Measurements from ENCODE around the gene INHBC. TPM values are rescaled to one million over a fixed set of nuclear protein-coding genes. Genes with fewer than 3 reads are reported as not detected.

Gene INHBC
- polyA plus RNA-seq, 1 of the 3 experiments (the other 2 are of a cell fraction) = 0.08 TPM

DNA sequence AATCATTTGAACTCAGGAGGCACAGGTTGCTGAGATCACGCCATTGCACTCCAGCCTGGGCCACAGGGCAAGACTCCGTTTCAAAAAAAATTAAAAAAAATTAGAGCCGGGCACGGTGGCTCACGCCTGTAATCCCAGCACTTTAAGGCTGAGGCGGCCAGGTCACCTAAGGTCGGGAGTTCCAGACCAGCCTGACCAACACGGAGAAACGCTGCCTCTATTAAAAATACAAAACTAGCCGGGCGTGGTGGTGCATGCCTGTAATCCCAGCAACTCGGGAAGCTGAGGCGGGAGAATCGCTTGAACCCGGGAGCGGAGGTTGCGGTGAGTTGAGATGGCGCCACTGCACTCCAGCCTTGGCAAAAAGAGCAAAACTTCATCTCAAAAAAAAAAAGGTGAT lies 39.5 kb upstream of the INHBC start:
- TF ChIP-seq TAF1 (IDR thresholded peaks at IDR 0.05; ENCODE audit: borderline replicate concordance, low read depth, low read length) = no peak
- TF ChIP-seq, protein P1, sequence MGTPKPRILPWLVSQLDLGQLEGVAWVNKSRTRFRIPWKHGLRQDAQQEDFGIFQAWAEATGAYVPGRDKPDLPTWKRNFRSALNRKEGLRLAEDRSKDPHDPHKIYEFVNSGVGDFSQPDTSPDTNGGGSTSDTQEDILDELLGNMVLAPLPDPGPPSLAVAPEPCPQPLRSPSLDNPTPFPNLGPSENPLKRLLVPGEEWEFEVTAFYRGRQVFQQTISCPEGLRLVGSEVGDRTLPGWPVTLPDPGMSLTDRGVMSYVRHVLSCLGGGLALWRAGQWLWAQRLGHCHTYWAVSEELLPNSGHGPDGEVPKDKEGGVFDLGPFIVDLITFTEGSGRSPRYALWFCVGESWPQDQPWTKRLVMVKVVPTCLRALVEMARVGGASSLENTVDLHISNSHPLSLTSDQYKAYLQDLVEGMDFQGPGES (IDR thresholded peaks at IDR 0.05; ENCODE audit: low read depth, low read length) = no peak
- no peak for TF ChIP-seq JUND (IDR thresholded peaks at IDR 0.05)
- no peak for TF ChIP-seq GABPA (IDR thresholded peaks at IDR 0.05; ENCODE audit: low read depth)
- no peak for TF ChIP-seq MXI1 (IDR thresholded peaks at IDR 0.05; ENCODE audit: low read depth, low read length)
- TF ChIP-seq YY1 (IDR thresholded peaks at IDR 0.05; ENCODE audit: low read depth) = no peak
- TF ChIP-seq TCF12 (IDR thresholded peaks at IDR 0.05) = no peak
- TF ChIP-seq, protein P2, sequence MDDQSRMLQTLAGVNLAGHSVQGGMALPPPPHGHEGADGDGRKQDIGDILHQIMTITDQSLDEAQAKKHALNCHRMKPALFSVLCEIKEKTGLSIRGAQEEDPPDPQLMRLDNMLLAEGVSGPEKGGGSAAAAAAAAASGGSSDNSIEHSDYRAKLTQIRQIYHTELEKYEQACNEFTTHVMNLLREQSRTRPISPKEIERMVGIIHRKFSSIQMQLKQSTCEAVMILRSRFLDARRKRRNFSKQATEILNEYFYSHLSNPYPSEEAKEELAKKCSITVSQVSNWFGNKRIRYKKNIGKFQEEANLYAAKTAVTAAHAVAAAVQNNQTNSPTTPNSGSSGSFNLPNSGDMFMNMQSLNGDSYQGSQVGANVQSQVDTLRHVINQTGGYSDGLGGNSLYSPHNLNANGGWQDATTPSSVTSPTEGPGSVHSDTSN (IDR thresholded peaks at IDR 0.05) = no peak
- TF ChIP-seq, protein P3, sequence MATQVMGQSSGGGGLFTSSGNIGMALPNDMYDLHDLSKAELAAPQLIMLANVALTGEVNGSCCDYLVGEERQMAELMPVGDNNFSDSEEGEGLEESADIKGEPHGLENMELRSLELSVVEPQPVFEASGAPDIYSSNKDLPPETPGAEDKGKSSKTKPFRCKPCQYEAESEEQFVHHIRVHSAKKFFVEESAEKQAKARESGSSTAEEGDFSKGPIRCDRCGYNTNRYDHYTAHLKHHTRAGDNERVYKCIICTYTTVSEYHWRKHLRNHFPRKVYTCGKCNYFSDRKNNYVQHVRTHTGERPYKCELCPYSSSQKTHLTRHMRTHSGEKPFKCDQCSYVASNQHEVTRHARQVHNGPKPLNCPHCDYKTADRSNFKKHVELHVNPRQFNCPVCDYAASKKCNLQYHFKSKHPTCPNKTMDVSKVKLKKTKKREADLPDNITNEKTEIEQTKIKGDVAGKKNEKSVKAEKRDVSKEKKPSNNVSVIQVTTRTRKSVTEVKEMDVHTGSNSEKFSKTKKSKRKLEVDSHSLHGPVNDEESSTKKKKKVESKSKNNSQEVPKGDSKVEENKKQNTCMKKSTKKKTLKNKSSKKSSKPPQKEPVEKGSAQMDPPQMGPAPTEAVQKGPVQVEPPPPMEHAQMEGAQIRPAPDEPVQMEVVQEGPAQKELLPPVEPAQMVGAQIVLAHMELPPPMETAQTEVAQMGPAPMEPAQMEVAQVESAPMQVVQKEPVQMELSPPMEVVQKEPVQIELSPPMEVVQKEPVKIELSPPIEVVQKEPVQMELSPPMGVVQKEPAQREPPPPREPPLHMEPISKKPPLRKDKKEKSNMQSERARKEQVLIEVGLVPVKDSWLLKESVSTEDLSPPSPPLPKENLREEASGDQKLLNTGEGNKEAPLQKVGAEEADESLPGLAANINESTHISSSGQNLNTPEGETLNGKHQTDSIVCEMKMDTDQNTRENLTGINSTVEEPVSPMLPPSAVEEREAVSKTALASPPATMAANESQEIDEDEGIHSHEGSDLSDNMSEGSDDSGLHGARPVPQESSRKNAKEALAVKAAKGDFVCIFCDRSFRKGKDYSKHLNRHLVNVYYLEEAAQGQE (IDR thresholded peaks at IDR 0.05; ENCODE audit: low read depth, low read length) = no peak
- no peak for TF ChIP-seq SIN3A (IDR thresholded peaks at IDR 0.05; ENCODE audit: borderline replicate concordance, low read depth, low read length)
- TF ChIP-seq RFX5 (IDR thresholded peaks at IDR 0.05; ENCODE audit: low read length) = no peak
- no peak for TF ChIP-seq POLR2AphosphoS5 (IDR thresholded peaks at IDR 0.05; ENCODE audit: low read depth, low read length)
- no peak for TF ChIP-seq RXRA (IDR thresholded peaks at IDR 0.05; ENCODE audit: borderline replicate concordance, low read depth)
- CTCF ChIA-PET = interaction anchor here (1.0 kb wide), 1 partner anchor 57 kb away, joined by 4 read pairs; no protein-coding TSS in a partner anchor
- 97% methylated on average over 18 of the region's 18 CpGs for WGBS (ENCODE audit: low lambda C conversion rate)

More for the DNA sequence above, 39.5 kb upstream of the INHBC start:
- H3K79me2 ChIP-seq (ENCODE audit: insufficient read depth) = peaks cover 16% of the 10 kb centered on the region
- POLR2A ChIA-PET = interaction anchor here (0.7 kb wide), 1 partner anchor 8 kb away, joined by 3 read pairs; no protein-coding TSS in a partner anchor
- H3F3A ChIP-seq (replicated peaks; ENCODE audit: insufficient read depth) = peaks cover 8% of the 10 kb centered on the region
- H3K4me2 ChIP-seq = no peak overlapping the region
- no peak overlapping the region for H3K4me3 ChIP-seq (ENCODE audit: low read depth in 2 of 2, low read length in 1 of 2)
- H4K20me1 ChIP-seq (ENCODE audit: insufficient read depth) = no peaks in the 10 kb centered on the region
- no peak overlapping the region for H3K9ac ChIP-seq
- H3K9me2 ChIP-seq = no peaks in the 10 kb centered on the region
- no peaks in the 10 kb centered on the region for H3K9me3 ChIP-seq
- H3K27ac ChIP-seq (ENCODE audit: low read depth in 2 of 2, low read length in 1 of 2) = no peak overlapping the region
- peaks cover 0 to 3% of the 10 kb centered on the region in 2 experiments; a peak in 1 of 4 replicates for H3K4me1 ChIP-seq (ENCODE audit: control insufficient read depth in 1 of 2, insufficient read depth in 2 of 2, low read depth in 1 of 2, low read length in 1 of 2)
- no peaks in the 10 kb centered on the region for H3K27me3 ChIP-seq (ENCODE audit: insufficient read depth)
- peaks cover 0 to 22% of the 10 kb centered on the region in 2 experiments for H3K36me3 ChIP-seq (replicated peaks in 1 of 2; ENCODE audit: control insufficient read depth in 1 of 2, insufficient read depth in 2 of 2, low read length in 1 of 2)
- no peak overlapping the region for H2AFZ ChIP-seq (ENCODE audit: low read depth)
- no peak for DNase-seq
